HepG2 (cell line): ENCODE results near the gene IL2RA. TPM values are rescaled to one million over a fixed set of nuclear protein-coding genes. Genes with fewer than 3 reads are reported as not detected.

Experiments used
- ATAC-seq: fragments of 200-7000 bp; cut with Tn5 transposase; 3 replicates; pipeline ENCODE4 v1.9.1; 2020; ENCODE audit warnings: mild to moderate bottlenecking, moderate library complexity
- BruUV-seq: library from RNA; stranded (reverse); fragments of 400-500 nt; replicated peaks from 2 replicates; lab custom pipeline; 2021; lab: Mats Ljungman, UMichigan
- CTCF ChIA-PET: fragments of 300-600 bp; formaldehyde crosslinking; extraction: SDS; loops from one replicate; lab custom pipeline; 2021; ENCODE audit warnings: low total read pairs, inconsistent platforms, low intra/inter-chr PET ratio; lab: Yijun Ruan, JAX
- POLR2A ChIA-PET: fragments of 350-600 bp; sonication (Branson Sonifier 250); formaldehyde crosslinking; loops from one replicate; lab custom pipeline; 2020; ENCODE audit warnings: antibody characterized with exemption, inconsistent platforms; lab: Yijun Ruan, JAX
- DNase-seq: peaks from one replicate; pipeline ENCODE4 v3.0.0-alpha.2; 2015; ENCODE audit warnings: low spot score
- FAIRE-seq: peaks from 3 replicates; lab custom pipeline; 2011; peaks lifted over from hg19 to GRCh38; lab: Jason Lieb, UNC
- H2AFZ ChIP-seq: one replicate; pipeline ENCODE4 v1.6.1; 2011; ENCODE audit warnings: low read length, inconsistent platforms
- H3K27ac ChIP-seq: fragments of 300-600 bp; 3 replicates; pipeline ENCODE4 v1.8.0; 2011; ENCODE audit warnings: mixed run types, mild to moderate bottlenecking, mixed read lengths, low read length, inconsistent platforms; ENCODE audit not compliant: insufficient read depth; ENCODE audit errors: extremely low read length
- H3K27me3 ChIP-seq, 2 experiments: fragments of 200-600 bp in 1 of 2; 2 replicates in 1 of 2; 3 replicates in 1 of 2; pipeline versions ENCODE4 v1.6.0 to v1.8.0; 2011; ENCODE audit warnings: low read length in 2 of 2, mild to moderate bottlenecking in 2 of 2, moderate library complexity in 2 of 2, inconsistent platforms in 1 of 2; ENCODE audit not compliant: insufficient read depth in 2 of 2, control insufficient read depth in 1 of 2
- H3K36me3 ChIP-seq, 2 experiments: fragments of 200-600 bp in 1 of 2; replicated peaks in 1 of 2; 2 replicates in 1 of 2; 3 replicates in 1 of 2; pipeline versions ENCODE4 v1.5.1 to v1.8.0; 2011; ENCODE audit warnings: low read length in 2 of 2, inconsistent platforms in 1 of 2; ENCODE audit not compliant: insufficient read depth in 2 of 2, control insufficient read depth in 1 of 2
- H3K4me1 ChIP-seq: 2 replicates; pipeline ENCODE4 v1.5.1; 2012; ENCODE audit warnings: low read length, inconsistent platforms; ENCODE audit not compliant: insufficient read depth
- H3K4me2 ChIP-seq: 2 replicates; pipeline ENCODE4 v1.6.0; 2011; ENCODE audit warnings: low read depth, low read length, inconsistent platforms
- H3K4me3 ChIP-seq, 3 experiments: fragments of 200-600 bp in 1 of 3; sonication (generic), shearing (Covaris generic) in 1 of 3; replicated peaks in 1 of 3; 2 replicates each; pipeline ENCODE4 v1.5.1; 2011 to 2016; ENCODE audit warnings: low read length in 3 of 3, inconsistent platforms in 2 of 3, low read depth in 2 of 3, mild to moderate bottlenecking in 2 of 3, control low read depth in 1 of 3, mixed read lengths in 1 of 3; ENCODE audit not compliant: insufficient read depth in 1 of 3
- H3K79me2 ChIP-seq: one replicate; pipeline ENCODE4 v1.6.1; 2011; ENCODE audit warnings: low read length, inconsistent platforms; ENCODE audit not compliant: insufficient read depth
- H3K9ac ChIP-seq: 2 replicates; pipeline ENCODE4 v1.6.0; 2011; ENCODE audit warnings: mild to moderate bottlenecking, low read depth, low read length, inconsistent platforms; ENCODE audit not compliant: insufficient read depth
- H3K9me3 ChIP-seq: 2 replicates; pipeline ENCODE4 v1.5.1; 2012; ENCODE audit warnings: mild to moderate bottlenecking, low read length
- H4K20me1 ChIP-seq: 2 replicates; pipeline ENCODE4 v1.6.0; 2011; ENCODE audit warnings: inconsistent platforms, mild to moderate bottlenecking, low read length, moderate library complexity; ENCODE audit not compliant: insufficient read depth
- AGO1 ChIP-seq: fragments of 200-400 bp; formaldehyde crosslinking; IDR thresholded peaks from 2 replicates; pipeline ENCODE4 v1.6.1; 2017; ENCODE audit warnings: mild to moderate bottlenecking, low read depth, low read length, moderate library complexity; ENCODE audit not compliant: poor library complexity, severe bottlenecking
- ATF3 ChIP-seq: sonication (generic); formaldehyde crosslinking; IDR thresholded peaks from 2 replicates; pipeline ENCODE4 v1.4.0; 2020; ENCODE audit warnings: missing genetic modification reagents
- MAFF ChIP-seq: IDR thresholded peaks from 2 replicates; pipeline ENCODE4 v1.6.1; 2011; ENCODE audit warnings: low read depth, low read length, improper control_type of control experiment
- MXD1 ChIP-seq: sonication (generic); formaldehyde crosslinking; IDR thresholded peaks from 2 replicates; pipeline ENCODE4 v1.4.0; 2020; ENCODE audit warnings: mild to moderate bottlenecking, missing genetic modification reagents
- PHF21A ChIP-seq: sonication (generic); formaldehyde crosslinking; IDR thresholded peaks from 2 replicates; pipeline ENCODE4 v1.5.0; 2020; ENCODE audit warnings: mild to moderate bottlenecking, missing genetic modification reagents
- ZNF24 ChIP-seq: fragments of 450-650 bp; IDR thresholded peaks from 2 replicates; pipeline ENCODE4 v1.6.1; 2017; ENCODE audit warnings: antibody characterized with exemption, mild to moderate bottlenecking
- ZNF33B ChIP-seq: sonication (generic); formaldehyde crosslinking; IDR thresholded peaks from 2 replicates; pipeline ENCODE4 v1.5.1; 2020; ENCODE audit warnings: mild to moderate bottlenecking, missing genetic modification reagents
- ZNF790 ChIP-seq: sonication (generic); formaldehyde crosslinking; IDR thresholded peaks from 2 replicates; pipeline ENCODE4 v1.8.0; 2022; ENCODE audit warnings: missing genetic modification reagents, mild to moderate bottlenecking, borderline replicate concordance
- WGBS: methylation state at CpG from one replicate; pipeline ENCODE4 v1.1.6; 2017; ENCODE audit warnings: low lambda C conversion rate; 5-methylcytosine and 5-hydroxymethylcytosine counted together
- in situ Hi-C: cut with HindIII; loops from 2 replicates; pipeline ENCODE4 v1.10.0; 2017; ENCODE audit warnings: low pct_unique_long_range_greater_than_20kb; ENCODE audit not compliant: extremely low pct_ligation_motif_present
- intact Hi-C: fragments of 100-400 bp; cut with micrococcal nuclease; formaldehyde crosslinking; loops from one replicate; pipeline ENCODE4 v1.10.0; 2022; ENCODE audit not compliant: unreplicated experiment
- polyA plus RNA-seq, 8 experiments: library from polyadenylated mRNA; depleted of rRNA in 3 of 8; stranded (reverse) in 7 of 8; unstranded in 1 of 8; fragments of >200 nt; fragmentation: Illumina TruSeq in 4 of 8; extraction: Trizol in 4 of 8; gene quantifications; 2 replicates each; pipeline versions ENCODE4 v1.2.1 to v1.2.3, GENCODE V29; 2011 to 2016; ENCODE audit warnings: low read depth in 4 of 8, missing spikeins in 1 of 8, mixed read lengths in 1 of 8; ENCODE audit not compliant: insufficient read depth in 1 of 8
- total RNA-seq, 5 experiments: library from RNA; depleted of rRNA; stranded (reverse); fragments of >200 nt; fragmentation: Illumina TruSeq; extraction: Trizol; gene quantifications; 2 replicates each; pipeline ENCODE4 v1.2.3, GENCODE V29; 2016; ENCODE audit warnings: low read depth in 1 of 5

IL2RA gene
- total and polyA plus RNA-seq, 2 of the 13 experiments (the other 11 are each of a cell fraction or from before 2014, with no cell fraction given) = not detected

DNA sequence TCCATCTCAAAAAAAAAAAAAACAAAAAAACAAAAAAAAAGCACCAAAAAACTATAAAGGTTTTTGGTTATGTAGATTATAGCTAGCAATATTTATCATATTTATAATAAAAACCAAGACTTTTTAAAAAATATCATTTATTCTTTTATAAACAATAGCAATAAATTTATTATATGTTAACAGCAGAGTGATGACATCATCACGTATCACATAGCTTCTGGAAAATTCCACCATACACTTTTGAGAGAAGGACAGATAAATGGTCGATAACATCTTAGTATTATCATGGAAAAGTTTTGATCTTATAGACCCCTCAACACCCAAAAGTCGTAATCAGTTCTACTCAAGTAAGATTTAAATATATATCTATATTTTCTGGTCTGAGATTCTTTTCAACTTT is 51.6 kb downstream of the IL2RA start (continued):
- no peak for TF ChIP-seq AGO1

DNA sequence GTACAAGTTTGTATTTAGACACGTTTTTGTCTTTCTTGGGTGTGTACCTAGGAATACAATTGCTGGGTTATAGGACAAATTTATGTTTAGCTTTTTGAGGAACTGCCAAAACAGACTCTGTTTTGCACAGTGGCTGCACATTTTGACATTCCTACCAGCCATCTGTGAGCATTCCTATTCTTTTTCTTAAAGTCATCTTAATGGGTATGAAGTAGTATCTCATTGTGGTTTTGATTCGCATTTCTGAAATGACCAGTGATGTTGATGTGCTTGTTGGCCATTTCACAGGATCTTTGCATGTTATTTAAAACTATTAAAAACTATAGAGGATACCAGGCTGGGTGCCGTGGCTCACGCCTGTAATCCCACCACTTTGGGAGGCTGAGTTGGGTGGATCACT is 52.2 kb downstream of the IL2RA start:
- H3K79me2 ChIP-seq = no peaks in the 10 kb centered on the region
- DNase-seq = no peak
- H3K4me2 ChIP-seq = no peak overlapping the region
- intact Hi-C loops = loop anchor here (5.0 kb wide), 3 partner anchors 42 to 392 kb away; no protein-coding TSS in a partner anchor
- POLR2A ChIA-PET = no interaction called here
- no peak overlapping the region for H3K27ac ChIP-seq
- no peak for TF ChIP-seq ATF3 (CRISPR knock-in tag)
- no peak for TF ChIP-seq ZNF790 (CRISPR knock-in tag)
- no peak for TF ChIP-seq ZNF24
- TF ChIP-seq MXD1 = no peak
- no peak for TF ChIP-seq MAFF
- no peak for TF ChIP-seq PHF21A (CRISPR knock-in tag)
- no peak for TF ChIP-seq ZNF33B
- TF ChIP-seq, all 625 proteins: peak for 0
- no peaks in the 10 kb centered on the region for H4K20me1 ChIP-seq
- FAIRE-seq (no peak), ATAC-seq (no peak)
- H3K27me3 ChIP-seq = peaks cover 2 to 43% of the 10 kb centered on the region in 2 experiments
- no peaks in the 10 kb centered on the region for H3K36me3 ChIP-seq
- H3K9ac ChIP-seq = no peak overlapping the region
- no TSS peak for BruUV-seq
- H3K4me1 ChIP-seq = no peaks in the 10 kb centered on the region
- H3K9me3 ChIP-seq = no peaks in the 10 kb centered on the region
- CTCF ChIA-PET = no interaction called here
- no peak overlapping the region for H2AFZ ChIP-seq
- no peak overlapping the region for H3K4me3 ChIP-seq
- in situ Hi-C loops = no loop called here
- 12% methylated on average over 4 of the region's 4 CpGs for WGBS
